Right ventricle myocardium inferior (tissue), 1 donor: Measurements from ENCODE around the gene TMEM131. TPM values are rescaled to one million over a fixed set of nuclear protein-coding genes. Genes with fewer than 3 reads are reported as not detected.
A peak's percentile ranks its signal among the peaks of the same experiment; 100 is the strongest.
"Not testable (repeated sequence)": the region's sequence is repeated elsewhere in the genome, so short reads cannot be mapped to it uniquely, and the experiment has no call there.

Experiments
- ATAC-seq: fragments of 200-7000 bp; cut with Tn5 transposase; one replicate; pipeline ENCODE4 v1.9.1; 2020; ENCODE audit warnings: mild to moderate bottlenecking, moderate library complexity
- DNase-seq: peaks from one replicate; pipeline ENCODE4 v3.0.0; 2021; ENCODE audit errors: missing footprints
- intact Hi-C: fragments of 100-400 bp; cut with DNase I; formaldehyde crosslinking; loops from one replicate; pipeline ENCODE4 v1.11.0; 2022
- total RNA-seq: library from RNA; stranded (reverse); fragmentation: NEBNext Ultra II Directional; extraction: Animal tissue kit (Norgen Biotek cat#: 25700); gene quantifications from one replicate; pipeline ENCODE4 v1.2.1, GENCODE V29; 2021
- donor health status: DM: no; HTN: yes; CAD: no; lungs with severe emphysema.

Gene TMEM131
- total RNA-seq, 1 donor from 2014 or later = 26.0 TPM

- ATAC-seq = no peak
- intact Hi-C loops = loop anchor here (5.0 kb wide), 1 partner anchor 34 kb away; no protein-coding TSS in a partner anchor
- no peak for DNase-seq
Observed at GRCh38 chr2:97713296-97714083, 282.3 kb downstream of the TMEM131 start, which contains the start of gene ZAP70. Gene ZAP70 (plus strand): TSS chr2:97713576. CDS start chr2:97724037, 10,461 bp downstream.

DNA sequence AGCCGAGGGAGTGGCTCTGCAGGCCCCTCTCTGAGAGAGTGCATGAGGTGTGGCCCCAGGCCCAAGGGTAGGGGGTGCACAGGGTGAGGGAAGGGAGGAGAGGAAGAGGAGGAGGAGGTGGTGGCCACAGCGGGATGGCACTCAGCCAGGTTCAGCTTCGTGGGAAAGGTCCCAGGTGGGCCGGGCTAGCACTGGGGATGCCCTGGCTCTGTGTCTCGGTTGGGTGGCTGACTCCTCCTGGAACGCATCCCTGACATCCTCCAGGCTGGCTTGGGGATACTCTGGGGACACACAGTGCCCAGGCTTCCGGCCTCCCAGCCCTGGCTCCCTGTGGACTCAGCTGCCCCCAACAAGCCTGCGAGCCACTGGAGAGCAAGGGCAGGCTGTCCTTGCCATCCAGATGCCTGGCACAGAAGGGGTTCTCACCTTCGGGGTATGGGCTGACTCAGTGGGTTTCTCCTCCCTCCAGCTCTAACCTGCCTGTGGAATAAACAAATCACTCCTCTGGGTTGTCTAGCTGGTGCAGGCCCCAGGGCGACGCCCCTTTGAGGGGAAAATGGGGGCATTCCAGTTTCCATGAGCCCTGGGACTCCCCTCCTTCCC lies 283.0 kb downstream of the TMEM131 start:
- ATAC-seq (no peak), DNase-seq (peak; percentile 37)
- intact Hi-C loops = loop anchor here (5.0 kb wide), 1 partner anchor 35 kb away; no protein-coding TSS in a partner anchor

GRCh38 chr2:97712175-97712574 lies 283.6 kb downstream of the TMEM131 start:
- not testable (repeated sequence) for DNase-seq, ATAC-seq
- intact Hi-C loops = loop anchor here (5.0 kb wide), 1 partner anchor 35 kb away; no protein-coding TSS in a partner anchor

- DNase-seq = no peak
- intact Hi-C loops = loop anchor here (5.0 kb wide), 1 partner anchor 36 kb away; no protein-coding TSS in a partner anchor
- ATAC-seq = no peak
Observed at GRCh38 chr2:97711394-97711711, 284.4 kb downstream of the TMEM131 start.

GRCh38 chr2:97708608-97709007 lies 287.1 kb downstream of the TMEM131 start:
- no peak for ATAC-seq
- DNase-seq = no peak
- intact Hi-C loops = loop anchor here (2.0 kb wide), 1 partner anchor 676 kb away; no protein-coding TSS in a partner anchor

GRCh38 chr2:97708048-97708380 lies 287.7 kb downstream of the TMEM131 start:
- no peak for ATAC-seq
- no peak for DNase-seq
- intact Hi-C loops = loop anchor here (2.0 kb wide), 1 partner anchor 677 kb away; no protein-coding TSS in a partner anchor

DNA sequence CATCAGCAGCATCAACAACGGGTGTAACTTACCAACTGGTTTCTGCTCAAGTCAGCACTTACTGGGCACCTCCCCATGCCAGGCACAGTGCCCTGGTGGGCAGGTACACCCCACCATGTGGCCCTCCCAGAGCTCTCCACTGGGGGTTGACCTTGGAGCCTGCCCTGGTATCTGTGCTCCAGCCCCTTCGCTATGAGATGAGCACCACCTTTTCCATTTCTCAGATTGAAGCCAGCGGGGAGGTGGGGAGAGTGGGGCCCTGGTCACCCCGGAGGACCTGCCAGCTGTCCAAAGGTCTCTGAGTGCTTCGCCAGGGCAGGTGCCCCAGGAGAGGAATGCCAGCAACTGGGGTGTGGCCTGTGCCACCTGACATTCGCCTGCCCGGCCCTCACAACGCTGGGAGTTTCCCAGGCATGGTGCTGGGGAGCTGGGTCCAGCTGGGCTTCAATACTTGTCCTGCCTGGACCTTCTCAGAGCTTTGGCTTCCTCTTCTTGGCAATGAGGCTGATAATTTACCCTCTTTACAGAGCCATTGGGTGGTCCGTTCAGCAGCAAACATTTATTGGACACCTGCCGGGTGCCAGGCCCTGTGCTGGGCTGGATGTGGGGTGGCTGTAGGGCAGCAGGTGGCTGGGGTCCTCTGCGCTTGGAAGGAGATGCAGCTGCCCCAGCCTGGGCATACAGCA lies 288.2 kb downstream of the TMEM131 start:
- intact Hi-C loops = loop anchor here (2.0 kb wide), 1 partner anchor 677 kb away; no protein-coding TSS in a partner anchor
- DNase-seq (no peak), ATAC-seq (no peak)

DNA sequence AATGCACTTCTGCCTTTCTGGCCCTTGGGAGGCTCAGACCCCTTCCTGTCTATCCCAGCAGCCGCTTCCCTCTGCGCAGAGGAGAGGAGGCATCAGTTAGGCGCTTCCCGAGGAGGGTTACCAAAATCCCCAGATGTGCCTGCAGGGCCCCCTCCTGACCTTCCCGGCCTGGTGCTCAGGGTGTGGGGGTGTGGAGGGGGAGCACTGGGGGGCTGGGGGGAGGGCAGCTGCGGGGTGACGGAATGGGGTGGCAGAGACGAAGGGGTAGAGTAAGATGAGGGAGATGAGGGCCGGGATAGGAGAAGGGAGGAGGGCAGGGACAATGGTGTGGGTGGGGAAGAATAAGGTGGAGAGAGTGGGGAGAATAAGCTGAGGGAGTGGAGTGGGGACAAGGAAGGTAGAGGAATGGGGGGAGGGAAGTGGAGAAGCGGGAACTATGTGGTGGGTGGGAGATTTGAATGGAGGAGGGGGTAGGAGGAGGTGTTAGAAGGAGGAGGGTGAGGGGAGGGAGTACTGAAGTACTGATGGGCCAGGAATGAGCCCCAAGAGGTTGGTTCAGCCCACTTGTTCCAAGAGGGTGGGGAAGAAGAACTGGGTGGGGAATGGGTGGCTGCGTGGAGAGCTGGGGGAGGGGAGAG lies 288.9 kb downstream of the TMEM131 start:
- DNase-seq (no peak), ATAC-seq (no peak)
- intact Hi-C loops = no loop called here

Other genes with a start within 250 kb of the TMEM131 start
- 0.38 TPM for gene VWA3B, start 91.2 kb upstream of the TMEM131 start, total RNA-seq